Right renal cortex interstitium (tissue), 3 donors: Measurements from ENCODE around the gene NAV2. TPM values are rescaled to one million over a fixed set of nuclear protein-coding genes. Genes with fewer than 3 reads are reported as not detected.
"Not testable (repeated sequence)": the region's sequence is repeated elsewhere in the genome, so short reads cannot be mapped to it uniquely, and the experiment has no call there.

Source experiments
- DNase-seq, 3 donors: peaks; one replicate each; pipeline ENCODE4 v3.0.0-alpha.2; 2013; ENCODE audit warnings: low read depth in 3 of 3, low spot score in 2 of 3
- polyA plus RNA-seq, 3 donors: library from polyadenylated mRNA; unstranded; fragments of 120-200 nt; gene quantifications; one replicate each; pipeline ENCODE4 v1.2.1, GENCODE V29; 2013; ENCODE audit not compliant: insufficient read length in 3 of 3

Gene NAV2
- polyA plus RNA-seq, 3 donors = 32.9 to 38.0 (median 34.6) TPM

GRCh38 chr11:20119315-20119714, 406.7 kb downstream of the NAV2 start:
- no peak for DNase-seq

DNA sequence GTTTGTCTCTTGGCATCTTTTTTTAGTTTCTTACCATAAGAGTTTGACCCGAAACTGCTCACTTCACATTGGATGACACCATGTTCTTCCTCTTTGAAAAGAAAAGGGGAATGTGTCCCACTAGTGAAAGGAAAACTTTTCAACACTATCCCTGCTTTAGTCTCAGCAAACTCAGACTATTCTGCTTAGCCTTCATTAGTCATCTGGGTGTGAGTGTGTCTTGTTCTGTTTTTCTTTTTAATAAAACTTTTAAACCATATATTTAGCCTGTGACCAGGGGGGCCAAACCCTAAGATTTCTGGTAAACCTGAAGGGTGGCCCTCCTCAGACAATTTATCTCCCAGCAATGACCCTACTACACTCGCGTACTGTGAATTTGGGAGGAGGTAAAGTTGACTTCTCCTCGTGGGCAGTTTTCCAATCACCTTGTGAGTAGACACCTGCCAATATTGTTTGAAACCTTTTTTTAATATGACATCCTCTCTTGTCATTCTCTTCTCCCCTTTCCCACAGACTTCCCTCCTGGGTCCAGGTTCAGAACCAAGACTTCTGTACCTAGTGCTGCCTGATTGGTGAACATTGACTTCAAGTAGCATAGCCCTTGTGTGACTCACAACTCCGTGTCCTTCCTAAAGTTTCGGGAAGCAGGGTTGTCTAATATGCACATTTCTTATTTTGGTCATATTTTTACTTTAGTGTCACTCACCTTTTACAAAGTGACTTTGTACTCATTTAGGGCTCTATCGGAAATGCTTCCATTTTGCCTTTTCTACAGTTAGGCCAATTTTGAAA, 407.7 kb downstream of the NAV2 start:
- DNase-seq = no peak

- DNase-seq = no peak
These were observed 409.5 kb downstream of the NAV2 start for GRCh38 chr11:20122131-20122530.

DNA sequence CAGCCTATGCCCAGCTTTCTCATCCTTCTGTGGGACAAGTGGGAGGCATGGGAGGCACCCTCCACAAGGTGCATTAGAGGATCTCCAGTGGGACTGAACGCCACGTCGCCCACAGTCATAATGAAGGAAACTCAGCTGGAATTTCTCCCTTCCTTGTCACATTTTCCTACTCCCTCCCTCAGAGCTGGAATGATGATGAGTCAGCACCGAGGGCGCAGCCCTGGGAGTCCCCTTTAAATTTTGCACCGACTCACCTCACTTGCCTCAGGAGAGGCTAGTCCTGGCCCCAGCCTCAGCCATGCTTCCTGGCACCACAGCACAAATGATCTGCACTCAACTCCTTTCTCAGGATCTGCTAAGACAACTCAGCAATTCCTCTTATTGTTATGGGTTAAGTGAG, 413.3 kb downstream of the NAV2 start:
- no peak for DNase-seq

GRCh38 chr11:20126724-20127123, 414.1 kb downstream of the NAV2 start:
- DNase-seq = no peak

GRCh38 chr11:20127671-20128527, 415.3 kb downstream of the NAV2 start:
- peak in 1 of 3 donors; percentile 52 for DNase-seq

- DNase-seq = not testable (repeated sequence)
These were observed 415.8 kb downstream of the NAV2 start for GRCh38 chr11:20128528-20128825.

GRCh38 chr11:20129665-20130064, 417.0 kb downstream of the NAV2 start:
- DNase-seq = no peak

- DNase-seq = peak in 2 of 3 donors; percentile 46 to 55
These were observed 419.4 kb downstream of the NAV2 start for GRCh38 chr11:20131788-20132666.

- DNase-seq = no peak
These were observed 420.0 kb downstream of the NAV2 start for GRCh38 chr11:20132667-20133039.

DNA sequence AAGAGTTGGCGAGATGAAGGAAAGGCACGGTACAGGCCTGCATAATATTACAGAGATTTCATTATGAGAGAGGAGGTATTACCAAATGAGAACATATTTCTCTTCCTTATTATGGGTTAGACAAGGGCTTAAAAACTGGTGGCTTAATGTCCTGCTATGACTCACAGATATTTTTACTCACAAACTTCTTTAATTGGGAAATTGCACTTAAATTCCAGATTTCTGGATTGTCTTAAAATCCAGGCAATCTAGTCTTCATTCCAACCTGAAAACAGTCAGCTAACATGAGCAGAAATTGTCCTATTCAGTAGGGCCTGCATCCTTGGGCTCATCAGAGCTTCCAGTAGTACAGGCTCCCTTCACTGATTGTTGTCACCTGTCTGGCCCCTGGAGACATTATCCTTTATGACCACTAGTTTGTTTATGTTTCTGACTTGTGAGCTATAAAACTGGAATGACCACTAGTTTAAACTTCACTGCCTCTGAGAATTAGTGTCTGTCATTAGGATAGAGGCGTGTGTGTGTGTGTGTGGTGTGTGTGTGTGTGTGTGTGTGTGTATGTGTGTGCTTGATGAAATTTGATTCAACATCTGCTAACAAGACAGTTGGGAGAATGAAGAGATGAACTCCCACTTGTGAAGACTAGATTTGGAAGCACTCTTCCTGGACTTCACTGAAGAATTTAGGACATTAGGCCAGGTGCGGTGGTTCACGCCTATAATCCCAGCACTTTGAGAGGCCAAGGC, 422.5 kb downstream of the NAV2 start:
- no peak for DNase-seq

GRCh38 chr11:20137637-20138036, 425.0 kb downstream of the NAV2 start:
- no peak for DNase-seq

- no peak for DNase-seq
These were observed 426.1 kb downstream of the NAV2 start for GRCh38 chr11:20138707-20139106.

- DNase-seq = no peak
These were observed 441.7 kb downstream of the NAV2 start for GRCh38 chr11:20154381-20154780.

DNA sequence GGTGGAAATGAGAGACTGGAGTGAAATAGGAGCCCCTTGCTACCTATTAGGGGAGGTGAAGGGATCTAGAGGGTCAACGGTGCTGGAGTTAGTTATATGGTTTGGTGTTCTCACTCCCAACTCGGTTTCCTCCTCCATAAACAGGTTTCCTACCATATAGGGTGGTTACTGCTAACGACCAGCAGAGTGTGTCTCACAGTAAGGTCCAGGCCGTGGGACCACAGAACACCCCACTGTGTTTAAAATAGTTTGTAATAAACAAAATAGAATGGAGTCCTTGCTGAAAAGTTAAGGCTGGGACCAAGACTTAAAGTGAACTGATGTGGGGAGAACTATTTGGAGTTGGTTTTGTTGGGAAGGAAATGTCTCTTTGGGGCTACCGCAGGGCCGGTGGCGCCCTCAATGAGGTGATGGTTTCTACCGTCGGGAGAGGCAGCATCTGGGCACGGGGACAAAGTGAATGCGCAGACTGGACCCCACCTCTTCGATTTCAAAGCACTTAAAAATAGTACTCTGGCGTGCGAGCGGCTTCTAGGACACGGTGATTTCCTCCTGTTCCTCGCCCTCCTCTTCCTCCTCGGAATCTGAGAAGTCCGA, 443.1 kb downstream of the NAV2 start:
- no peak for DNase-seq

GRCh38 chr11:20156280-20156875, 443.7 kb downstream of the NAV2 start:
- DNase-seq = no peak

DNA sequence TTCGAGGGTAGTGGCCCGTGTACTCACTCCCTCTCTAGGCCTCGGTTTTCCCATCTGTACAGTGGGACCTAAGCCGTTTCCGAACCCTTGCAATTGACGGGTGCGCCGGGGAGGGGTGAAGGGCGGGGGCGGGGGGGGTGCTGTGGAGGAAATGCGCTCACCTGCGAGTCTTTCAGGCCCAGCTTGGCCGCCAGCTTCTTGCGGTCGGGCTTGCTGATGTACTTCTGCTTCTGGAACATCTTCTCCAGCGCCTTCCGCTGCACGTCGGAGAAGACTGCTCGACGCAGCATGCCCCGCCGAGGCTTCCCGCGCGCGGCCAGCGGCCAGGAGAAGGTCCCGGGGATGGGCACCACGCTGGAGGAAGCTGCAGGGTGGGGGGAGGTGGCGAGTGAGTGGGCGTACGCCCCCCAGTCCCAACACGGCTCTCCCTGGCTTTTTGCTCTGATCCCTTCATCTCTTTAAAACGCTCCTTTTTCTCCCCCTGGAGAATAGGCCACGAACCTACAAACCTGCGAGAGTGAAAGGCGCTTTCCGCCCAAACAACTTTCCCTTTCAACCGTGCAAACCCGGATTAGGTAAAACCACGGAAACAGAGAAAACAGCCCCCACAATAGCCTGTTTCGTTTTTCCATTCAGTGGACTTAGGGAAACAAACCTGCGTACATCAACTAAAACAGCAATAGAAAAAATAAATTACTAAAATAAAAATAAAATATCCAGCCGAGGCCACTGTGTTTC, 444.4 kb downstream of the NAV2 start:
- no peak for DNase-seq

DNA sequence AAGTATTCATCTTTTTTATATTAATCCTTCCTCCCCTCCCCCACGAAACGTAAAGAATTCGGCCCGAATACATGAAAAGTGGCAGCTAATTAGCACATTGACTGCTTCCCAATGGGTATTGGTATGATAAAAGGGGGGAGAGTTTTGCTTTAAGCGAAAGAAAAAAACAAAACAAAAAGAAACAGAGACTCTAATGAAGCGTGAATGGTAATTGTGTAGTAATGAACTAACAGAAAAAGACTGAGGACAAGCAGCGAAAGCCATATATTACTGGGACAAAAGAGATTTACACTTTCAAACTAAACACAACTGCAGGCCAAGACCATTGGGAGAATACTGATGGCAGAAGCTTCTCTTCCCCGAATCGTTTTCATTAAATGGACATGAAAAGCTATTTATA, 445.1 kb downstream of the NAV2 start:
- DNase-seq = no peak
